ENCODE measurements around the gene PIP5K1B.

The PIP5K1B gene

DNA sequence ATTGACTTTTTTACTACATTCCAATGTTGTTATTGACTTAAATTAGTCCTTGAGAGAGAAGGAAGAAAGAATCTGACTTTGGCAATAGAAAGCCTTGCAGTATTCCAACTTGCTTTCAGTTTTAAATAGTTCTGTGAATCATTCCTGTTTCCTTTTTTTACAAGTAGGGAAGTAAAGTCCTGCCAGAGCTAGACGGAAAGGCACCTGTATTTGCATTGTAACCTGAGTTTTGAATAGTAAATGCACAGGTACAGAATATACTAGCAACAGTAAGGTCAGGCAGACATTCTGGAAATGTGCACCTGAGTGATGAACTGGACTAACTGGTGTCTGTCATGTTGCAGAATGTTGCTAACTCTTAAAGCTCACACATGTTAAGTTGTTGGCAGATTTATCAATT is 208.0 kb downstream of the PIP5K1B start:
- no peak for DNase-seq (ENCODE audit: low spot score)

DNA sequence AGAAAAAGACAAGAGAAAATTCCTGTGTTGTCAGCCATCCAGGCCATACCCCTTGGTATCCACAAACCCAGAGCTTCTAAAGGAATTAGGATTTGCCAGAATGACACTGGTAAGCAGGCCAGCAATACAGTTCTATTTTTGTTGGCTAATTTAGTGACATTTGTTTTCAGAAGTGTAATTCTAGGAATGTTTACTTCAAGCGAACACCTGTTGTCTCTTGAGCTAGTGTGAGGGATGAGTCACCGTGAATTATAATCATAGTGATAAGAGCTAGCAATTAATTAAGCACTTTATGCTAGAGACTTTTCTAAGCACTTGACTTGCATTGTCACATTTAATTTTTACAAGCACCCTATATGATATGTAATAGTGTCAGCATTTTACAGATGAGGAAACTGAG is 209.7 kb downstream of the PIP5K1B start:
- DNase-seq (ENCODE audit: low spot score): no peak

DNA sequence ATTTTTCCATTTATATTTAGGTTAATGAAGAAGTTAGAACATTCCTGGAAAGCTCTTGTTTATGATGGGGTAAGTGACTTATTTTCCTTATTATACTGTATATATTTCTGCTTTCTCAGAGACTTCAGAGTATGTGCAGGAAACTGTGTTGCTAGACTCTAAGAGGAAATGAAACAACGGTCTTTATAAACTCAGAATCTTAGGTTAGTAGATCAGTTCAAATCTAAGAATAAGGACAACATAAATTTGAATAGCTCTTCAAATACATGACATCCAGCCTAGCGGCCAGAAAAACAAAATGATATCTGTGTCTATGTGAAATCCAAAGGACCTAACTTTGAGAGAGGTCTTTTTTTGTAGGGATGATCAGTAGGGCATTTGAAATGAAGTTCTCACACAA is 214.6 kb downstream of the PIP5K1B start:
- no peak for DNase-seq (ENCODE audit: low spot score)

DNA sequence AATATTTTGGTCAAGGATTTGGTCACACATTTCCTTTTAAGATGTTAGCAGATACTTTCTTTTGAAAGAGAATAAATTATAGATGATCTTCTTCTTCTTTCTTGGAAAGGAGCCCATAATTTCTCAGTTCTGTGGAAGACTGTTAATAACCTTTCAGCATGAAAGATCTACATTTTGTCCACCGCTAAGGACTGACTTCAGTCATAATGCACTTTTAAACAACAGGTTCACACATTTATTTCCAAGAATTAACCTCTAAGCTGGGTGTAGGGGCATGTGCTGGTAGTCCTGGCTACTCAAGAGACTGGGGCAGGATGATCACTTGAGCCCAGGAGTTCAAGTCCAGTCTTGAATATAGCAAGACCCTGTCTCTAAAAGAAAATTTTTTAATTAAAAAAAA is 215.9 kb downstream of the PIP5K1B start:
- DNase-seq (ENCODE audit: low spot score): no peak

DNA sequence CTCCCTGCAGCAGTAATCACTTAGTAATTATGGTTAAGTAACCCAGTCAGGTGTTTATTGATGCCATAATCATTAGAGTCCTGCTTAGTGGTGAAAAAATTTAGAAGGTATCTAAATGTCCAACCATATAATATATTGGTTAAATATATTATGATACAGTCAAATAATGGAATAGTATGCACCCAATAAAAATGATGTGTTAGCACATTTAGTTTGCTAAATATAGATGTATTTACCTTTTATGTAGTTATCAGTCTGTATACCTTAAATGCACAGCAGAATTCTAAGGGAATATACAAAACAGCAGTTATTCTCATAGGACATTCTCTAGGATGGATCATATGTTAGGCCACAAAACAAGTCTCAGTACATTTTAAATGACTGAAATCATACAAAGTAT is 218.4 kb downstream of the PIP5K1B start:
- no peak for DNase-seq (ENCODE audit: low spot score)

DNA sequence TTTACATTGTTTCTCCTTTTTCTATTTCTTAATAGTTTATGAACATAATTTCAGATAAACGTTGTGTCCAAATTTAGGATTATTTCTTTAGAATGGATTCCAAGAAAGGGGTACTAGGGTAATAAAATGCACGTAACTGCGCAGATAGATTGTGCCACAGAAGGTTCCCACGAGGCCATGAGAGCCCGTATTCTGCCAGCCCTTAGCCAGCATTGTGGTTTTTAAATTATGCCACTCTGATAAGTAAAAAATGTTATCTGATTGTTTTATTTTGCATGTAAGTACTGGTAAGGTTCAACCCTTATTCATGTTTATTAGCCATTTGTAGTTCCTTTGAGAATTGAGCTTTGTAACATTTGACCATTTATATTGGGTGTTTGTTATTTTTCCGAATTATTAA is 220.1 kb downstream of the PIP5K1B start:
- no peak for DNase-seq (ENCODE audit: low spot score)

DNA sequence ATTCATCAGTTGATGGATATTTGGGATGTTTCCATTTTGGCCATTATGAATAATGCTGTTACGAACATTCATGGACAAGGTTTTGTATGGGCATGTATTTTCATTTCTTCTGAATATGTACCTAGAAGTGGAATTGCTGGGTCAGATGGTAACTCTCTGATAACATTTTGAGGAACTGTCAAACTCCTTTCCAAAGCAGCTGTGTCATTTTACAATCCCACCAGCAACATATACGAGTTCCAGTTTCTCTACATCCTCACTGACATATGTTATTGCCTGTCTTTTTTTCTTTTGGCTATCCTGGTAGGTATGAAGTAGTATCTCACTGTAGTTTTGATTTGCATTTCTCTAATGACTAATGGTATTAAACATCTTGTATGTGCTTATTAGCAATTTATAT is 222.1 kb downstream of the PIP5K1B start:
- no peak for DNase-seq (ENCODE audit: low spot score)

DNA sequence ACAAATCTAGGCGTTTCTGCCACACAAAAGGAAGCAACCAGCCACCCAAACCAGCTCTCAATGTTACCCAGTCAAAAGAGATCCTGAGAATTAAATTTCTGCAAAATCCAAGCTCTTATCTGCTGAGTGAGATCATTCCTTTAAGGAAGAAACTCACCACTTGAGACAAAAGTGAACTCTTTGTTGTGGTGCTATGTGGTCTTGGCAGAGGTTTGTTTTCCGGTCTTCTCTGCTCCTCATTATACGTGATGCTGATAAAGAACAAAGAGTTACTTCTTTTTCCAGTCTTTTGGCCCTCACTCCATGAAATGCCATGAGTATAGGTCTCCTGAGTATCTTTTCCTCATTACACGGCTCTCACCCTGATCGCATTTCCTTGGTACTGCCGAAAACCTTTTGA is 226.8 kb downstream of the PIP5K1B start:
- DNase-seq (ENCODE audit: low spot score): no peak

DNA sequence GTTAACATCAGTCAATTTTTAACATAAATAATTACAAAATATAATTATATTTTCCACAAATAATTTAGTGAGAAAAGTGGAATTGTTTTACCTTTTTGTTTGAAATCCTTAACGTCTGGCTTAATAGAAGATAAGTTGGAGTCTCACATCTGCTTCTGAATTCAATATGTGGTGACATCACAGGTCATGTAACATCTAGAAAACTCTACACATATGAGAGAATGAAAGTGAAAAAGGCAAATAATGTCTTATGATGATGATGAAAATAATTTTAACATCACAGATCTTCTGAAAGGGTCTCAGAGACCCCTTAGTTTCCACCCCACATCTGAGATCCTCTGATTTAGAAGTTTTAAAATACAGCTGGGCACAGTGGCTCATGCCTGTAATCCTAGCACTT is 227.4 kb downstream of the PIP5K1B start:
- DNase-seq (ENCODE audit: low spot score): no peak

DNA sequence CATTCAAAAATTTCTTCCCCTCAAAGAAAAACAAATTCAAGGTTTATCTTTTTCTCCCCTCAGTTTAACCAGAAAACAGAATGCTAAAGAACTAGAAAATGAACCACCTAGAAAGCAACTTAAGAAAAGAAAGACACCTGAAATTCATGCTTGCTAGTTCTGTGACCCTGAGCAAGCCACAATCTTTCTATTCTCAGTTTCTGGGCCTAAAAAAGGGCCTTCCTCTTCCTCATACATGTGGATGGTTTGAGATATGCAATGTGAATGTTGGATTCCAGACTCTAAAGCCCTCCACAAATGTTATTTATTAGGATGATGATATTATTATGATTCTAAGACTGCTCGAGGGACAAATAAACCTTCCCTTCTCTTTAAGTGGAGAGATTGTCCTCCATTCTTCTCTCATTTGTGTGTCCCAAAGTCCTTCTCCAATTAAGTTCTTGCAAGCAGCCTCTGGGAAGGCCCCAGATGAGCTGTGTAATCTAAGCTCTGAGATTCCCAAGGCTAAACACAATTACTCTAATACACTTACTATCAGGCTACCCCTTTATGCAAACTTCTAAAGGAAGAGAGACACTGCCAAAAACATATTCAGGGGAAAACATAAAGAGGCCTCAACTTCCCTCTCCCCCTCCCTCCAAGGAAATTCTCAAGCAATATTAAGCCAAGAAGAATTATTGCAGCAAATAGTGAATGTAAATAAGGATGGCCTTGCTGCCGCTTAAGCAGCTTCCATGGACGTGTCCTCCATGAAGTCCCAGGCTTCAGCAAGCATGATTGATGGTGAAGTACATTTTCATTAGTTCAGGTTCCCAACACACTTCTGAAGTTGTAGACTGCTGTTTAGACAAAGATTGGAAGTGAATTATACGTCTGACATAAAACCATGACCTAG is 228.6 kb downstream of the PIP5K1B start:
- no peak for DNase-seq (ENCODE audit: low spot score)

DNA sequence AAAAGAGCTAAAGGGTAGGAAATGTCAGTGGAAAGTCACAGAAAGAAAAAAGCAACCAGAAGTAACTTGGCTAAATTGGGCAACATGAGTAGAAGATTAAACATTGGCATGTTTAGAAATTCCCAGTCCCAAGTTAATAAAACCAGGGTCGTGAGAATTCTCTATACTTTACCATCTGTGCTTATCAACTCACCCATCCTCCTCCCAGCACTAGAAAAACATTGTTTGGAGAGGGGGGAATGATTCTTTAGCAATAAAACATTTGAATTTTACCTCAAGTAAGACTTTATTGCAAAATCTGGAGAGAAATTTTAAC is 229.2 kb downstream of the PIP5K1B start:
- DNase-seq (ENCODE audit: low spot score): no peak

DNA sequence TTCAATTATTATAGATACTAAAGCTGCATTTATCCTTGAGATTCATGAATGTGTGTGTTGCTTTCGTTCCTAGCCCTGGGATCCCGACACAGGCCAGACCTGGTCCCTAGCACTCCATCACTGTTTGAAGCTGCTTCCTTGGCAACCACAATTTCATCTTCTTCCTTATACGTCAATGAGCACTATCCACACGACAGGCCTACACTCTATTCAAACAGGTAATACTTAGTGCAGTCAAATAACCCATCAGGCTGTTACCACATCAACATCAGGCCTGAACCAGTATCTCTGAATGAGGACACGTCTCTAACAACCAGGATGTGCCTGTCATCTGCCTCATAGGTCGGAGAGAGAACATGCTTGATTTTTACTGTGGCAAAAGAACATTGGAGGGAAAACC is 235.5 kb downstream of the PIP5K1B start:
- no peak for DNase-seq (ENCODE audit: low spot score)

DNA sequence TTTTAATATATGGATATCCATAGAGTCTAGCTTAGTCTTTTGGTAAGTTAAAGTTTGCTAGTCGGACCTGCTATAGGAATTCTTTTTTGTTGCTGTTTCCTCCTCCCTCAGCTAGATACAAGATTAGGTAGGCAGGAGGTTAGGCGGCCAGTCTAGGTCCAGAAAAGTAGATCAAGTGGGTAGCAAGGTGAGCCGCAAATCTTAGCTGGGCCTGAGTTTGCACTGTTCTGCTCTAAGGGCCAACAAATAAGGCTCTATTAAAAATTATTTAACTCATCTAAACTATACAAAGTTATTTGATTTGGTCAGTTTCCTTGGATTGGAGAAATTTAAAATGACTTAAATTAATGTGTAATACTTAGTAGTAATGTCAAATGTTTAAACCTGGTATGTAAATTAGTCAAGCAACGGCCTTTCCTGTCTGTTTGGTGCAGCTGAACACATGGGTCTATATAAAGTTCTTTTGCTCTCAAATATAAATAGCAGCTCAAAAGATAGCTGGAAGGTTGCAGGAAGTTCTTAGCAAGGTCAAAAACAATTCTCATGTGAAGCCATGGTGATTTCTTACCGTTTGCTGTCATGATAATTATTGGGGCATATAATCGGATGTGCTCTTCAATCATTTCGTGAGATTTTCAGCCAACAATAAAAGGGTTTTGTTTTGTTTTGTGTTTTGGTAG is 236.9 kb downstream of the PIP5K1B start:
- DNase-seq (ENCODE audit: low spot score): no peak

DNA sequence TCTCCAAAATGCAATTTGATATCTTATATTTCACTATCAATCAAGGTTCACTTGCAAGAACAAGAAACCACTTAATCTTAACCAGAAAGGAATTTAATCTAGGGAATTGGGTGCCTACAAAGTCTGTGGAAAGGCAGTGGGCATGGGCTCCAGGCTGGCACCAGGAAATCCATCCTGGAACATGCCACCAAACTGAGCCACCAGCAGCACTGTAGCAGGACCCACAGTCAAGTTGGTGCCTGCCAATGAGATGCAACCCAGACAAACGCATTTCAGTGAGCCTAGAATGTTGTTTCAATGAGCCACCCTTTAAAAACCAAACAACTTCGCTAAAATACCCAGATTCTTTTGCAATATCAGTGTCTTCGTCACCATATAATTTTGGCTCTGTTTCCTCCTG is 237.8 kb downstream of the PIP5K1B start:
- DNase-seq (ENCODE audit: low spot score): no peak

DNA sequence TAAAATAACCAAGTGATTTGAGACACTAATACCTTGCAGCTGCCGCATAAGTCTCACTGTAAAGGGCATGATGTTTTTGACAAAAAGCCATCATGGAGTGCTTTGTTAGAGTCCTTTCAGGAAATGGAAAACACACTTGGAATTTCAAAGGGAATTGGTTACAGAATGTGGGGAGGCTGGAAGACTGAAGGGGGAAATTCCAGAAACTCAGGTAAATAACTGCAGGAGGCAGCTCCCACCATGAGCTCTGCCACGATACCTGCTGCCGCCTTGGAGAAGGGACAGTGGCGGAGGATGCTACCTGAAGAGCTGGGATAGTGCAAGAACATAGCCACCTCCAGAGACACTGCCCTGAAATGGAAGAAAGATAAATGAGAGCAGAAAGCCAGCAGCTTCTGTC is 242.0 kb downstream of the PIP5K1B start:
- DNase-seq (ENCODE audit: low spot score): no peak

DNA sequence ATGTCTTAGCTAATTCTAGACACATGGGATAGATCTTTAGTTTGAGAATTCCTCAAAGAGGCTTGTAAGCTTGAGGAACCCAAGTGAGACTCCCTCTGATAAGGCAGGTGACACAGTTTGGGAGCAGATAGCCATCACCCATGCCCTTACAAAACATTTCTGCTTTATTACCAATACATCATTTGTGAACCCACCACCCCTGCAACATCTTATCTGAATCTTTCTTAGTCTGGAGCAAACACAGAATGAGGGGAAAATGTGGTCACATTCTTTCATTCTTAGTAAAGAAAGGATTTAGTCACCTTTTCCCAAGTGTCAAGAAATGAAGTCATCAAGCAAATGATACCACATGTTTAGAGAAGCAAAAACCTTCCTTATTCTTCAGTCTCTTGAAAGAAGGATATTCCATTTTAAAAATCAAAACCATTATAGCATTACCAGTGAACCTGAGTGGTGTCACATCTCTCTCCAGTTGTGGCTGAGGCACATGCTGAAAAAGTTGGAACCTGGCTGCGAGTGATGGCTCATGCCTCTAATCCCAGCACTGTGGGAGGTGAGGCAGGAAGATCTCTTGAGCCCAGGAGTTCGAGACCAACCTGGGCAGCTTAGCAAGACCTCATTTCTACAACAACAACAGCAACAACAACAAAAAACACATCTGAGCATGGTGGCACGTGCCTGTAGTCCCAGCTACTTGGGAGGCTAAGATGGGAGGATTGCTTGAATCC is 243.0 kb downstream of the PIP5K1B start:
- no peak for DNase-seq (ENCODE audit: low spot score)

DNA sequence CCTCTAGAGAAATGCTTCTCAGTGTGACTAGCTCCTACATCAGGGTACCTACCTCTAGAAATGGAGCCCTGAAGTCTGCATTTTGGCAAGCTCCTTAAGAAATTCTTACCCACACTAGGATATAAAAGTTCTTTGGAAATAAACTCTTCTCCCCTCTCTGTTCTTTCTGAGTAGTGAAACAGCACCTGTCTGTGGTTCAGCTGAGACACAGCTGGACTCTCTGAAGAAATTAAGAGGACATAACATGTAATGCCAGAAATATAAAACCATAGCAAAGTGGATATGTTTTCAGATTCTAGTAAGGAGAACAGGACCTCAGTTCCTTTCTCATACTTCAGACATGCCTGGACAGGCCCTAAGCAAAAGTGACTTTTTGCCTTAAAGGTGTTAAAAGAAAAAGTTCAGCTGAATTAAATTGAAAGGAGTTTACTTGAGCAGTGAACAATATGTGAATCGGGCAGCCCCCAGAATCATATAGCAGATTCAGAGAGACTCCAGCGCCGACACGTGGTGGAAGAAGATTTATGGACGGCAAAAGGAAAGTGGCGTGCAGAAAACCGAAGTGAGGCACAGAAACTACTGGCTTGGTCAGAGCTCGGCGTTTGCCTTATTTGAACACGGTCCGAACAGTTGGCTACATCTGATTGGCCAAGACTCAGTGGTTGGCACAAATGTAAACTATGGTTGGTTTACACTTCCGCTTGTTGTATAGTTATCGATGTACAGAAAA is 244.4 kb downstream of the PIP5K1B start:
- DNase-seq (ENCODE audit: low spot score): peak; percentile 25

DNA sequence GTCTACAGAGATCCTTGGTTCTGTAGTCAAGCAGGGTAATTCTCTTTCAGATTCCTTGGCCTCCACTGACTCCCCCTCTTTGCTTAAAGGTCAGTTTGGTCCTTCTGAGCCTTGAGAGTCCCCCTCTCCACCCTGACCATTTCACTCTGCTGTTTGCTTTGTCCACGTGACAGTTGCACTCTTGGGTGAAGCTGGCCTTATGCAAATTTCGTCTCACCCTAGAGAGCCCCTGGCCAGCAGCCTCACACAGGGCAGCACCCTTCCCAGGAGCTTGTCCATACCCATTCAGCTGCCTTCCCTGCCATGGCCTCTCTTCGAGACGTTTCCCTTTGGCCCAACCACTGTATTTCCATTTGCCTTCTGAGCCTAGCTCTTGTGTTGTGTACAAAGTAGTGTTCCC is 245.1 kb downstream of the PIP5K1B start:
- no peak for DNase-seq (ENCODE audit: low spot score)

DNA sequence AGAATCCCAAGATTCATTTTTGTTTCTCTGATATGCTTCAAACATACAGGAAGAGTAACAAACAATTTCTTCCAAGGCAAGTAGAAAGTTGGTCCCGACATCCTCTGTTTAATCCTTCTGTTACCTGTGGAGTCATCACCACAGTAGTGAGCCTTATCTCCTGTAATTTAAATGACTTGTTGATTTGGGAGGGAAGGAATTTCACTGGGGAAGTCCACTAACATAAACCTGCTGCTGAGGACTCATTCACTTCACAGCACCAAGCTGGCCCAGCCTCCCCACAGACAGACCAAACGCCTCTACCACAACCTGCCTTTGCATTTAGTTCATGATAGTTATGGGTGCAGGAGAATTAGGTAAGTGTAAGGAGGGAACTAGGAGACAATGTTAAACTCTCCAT is 245.6 kb downstream of the PIP5K1B start:
- no peak for DNase-seq (ENCODE audit: low spot score)

DNA sequence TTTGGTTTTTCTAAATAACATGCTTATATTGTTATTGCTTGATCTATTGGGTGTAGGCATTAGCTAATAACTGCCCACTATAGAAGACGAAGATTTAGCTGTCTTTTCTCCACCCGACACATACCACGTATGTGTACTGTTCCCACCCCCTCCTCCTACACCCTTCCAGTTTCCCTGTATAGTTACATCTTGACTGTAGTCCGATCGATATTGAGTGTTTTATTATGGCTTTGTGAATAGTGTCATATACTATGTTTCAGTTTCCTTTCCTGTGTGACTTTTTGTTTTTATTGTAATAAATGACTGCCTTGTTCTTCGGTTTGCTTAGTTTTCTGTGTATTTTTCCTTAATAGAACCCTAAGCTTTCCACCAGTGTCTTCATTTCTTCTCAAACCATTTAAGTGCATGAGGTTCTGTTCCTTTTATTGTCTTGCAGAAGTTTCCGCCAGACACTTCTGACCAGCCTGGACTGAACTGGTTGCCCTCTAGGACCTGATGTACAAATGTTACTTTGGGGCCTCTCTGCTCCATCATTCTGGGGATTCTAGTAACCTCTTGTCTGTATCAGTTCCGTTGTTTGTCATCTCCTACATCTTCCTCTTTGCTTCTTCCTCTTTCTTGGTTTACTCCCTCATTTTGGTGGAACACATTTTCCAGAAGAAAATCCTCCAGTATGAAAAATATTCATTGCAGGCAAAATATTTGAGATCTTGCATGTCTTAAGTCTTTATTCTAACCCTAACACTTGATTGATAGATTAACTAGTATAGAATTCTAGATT is 247.0 kb downstream of the PIP5K1B start:
- no peak for DNase-seq (ENCODE audit: low spot score)

DNA sequence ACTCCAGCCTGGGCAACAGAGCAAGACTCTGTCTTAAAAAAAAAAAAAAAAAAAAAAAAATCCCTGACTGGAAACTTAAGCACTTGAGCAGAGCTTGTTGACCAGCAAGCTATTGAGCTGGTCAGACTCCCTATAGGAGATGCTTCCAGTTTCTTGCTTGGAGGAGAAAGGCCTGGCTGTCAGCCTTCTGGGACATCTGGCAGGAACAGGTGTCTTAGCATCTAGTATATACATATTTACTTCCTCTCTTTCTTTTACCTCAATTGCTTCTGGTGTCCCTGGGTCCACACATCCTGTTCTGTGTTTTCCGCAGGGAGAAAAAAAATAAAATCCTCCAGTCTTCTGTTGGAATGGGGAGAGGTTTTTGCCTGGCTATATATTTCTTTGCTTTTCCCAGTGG is 248.7 kb downstream of the PIP5K1B start:
- no peak for DNase-seq (ENCODE audit: low spot score)

DNA sequence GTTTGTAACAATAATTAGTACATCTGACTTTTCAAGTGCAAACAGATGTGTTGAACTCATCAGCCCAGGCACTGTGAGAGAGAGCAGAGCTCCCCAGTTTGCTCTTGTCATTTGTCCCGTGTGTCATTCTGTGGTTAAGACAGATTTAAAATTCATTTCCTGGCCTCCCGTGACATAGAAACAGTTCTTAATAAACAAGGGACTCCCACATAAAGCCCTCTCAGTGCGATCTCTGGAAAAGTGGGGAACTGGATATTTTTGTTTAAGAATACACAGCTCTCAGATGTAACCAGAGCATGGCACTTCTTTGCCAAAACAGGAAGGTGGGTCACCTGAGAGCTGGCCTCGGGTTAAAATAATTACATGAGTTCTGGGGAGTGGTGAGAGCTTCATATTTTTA is 250.3 kb downstream of the PIP5K1B start:
- no peak for DNase-seq (ENCODE audit: low spot score)
